AG08396 (cell line): ENCODE data around the gene CRTC1.
A peak's percentile ranks its signal among the peaks of the same experiment; 100 is the strongest.

Experiments used
- DNase-seq: peaks from one replicate; pipeline ENCODE4 v3.0.0; 2012; ENCODE audit warnings: low spot score, mixed read lengths

The CRTC1 gene

DNA sequence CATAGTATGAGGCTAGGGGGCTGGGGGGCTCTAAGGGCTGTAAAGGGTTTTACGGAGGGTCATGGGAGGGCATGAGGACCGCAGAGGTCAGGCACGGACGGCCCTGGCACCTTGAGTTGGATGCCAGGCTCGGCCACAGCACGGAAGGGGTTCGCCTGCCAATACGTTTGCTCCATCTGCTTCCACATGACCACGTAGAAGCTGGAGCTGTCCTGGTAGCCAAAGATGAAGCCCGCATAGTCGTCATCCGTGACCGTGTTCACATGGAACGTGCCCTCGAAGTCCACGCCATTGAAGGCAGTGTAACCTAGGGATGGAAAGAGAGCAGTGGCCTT, 101.3 kb downstream of the CRTC1 start:
- no peak for DNase-seq

GRCh38 chr19:18785179-18786124, 102.0 kb downstream of the CRTC1 start:
- peak; percentile 98 for DNase-seq

GRCh38 chr19:18788529-18789421, 105.3 kb downstream of the CRTC1 start:
- DNase-seq = no peak

- DNase-seq = no peak
These were observed 106.0 kb downstream of the CRTC1 start for GRCh38 chr19:18789422-18789869.

GRCh38 chr19:18789883-18790565, 106.5 kb downstream of the CRTC1 start:
- DNase-seq = peak; percentile 73

GRCh38 chr19:18790566-18791314, 107.3 kb downstream of the CRTC1 start, which contains the start of gene COMP:
Gene COMP (minus strand): TSS chr19:18791305. CDS start chr19:18791269, 36 bp downstream.
- no peak for DNase-seq

DNA sequence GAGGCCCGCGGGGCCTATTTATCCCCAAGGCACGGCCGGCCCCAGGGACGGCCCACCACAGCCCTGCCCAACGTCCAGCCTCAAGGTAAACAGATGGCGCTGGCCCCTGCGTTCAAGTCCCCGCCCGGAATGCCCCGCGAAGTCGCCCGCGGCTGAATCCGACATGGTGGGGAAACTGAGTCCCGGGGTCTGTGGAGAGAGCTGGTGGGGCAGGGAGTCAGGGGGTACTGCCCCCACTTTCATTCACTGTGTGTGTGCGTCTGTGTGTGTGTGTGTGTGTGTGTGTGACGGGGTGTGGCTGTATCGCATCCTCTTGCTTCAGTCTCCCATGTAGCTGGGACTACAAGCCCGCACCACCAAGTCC, 107.8 kb downstream of the CRTC1 start:
- no peak for DNase-seq

DNA sequence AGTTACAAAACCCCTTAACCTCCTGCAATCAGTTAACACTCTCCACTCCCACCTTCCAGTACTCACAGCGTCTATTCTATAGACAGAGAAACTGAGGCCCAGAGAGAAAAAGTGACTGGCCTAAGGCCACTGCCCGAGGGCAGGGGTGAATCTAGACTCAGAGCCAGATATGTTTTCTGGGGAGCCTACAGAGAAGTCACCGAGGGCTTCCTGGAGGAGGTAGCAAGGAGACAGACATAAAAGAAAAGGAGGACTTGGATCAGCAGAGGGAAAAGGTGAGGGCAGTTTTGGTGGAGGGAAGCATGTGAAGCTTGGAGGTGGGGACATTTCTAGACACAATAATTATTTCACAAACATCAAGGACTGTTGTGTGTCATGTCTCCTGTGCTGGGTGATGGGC, 109.2 kb downstream of the CRTC1 start:
- no peak for DNase-seq

DNA sequence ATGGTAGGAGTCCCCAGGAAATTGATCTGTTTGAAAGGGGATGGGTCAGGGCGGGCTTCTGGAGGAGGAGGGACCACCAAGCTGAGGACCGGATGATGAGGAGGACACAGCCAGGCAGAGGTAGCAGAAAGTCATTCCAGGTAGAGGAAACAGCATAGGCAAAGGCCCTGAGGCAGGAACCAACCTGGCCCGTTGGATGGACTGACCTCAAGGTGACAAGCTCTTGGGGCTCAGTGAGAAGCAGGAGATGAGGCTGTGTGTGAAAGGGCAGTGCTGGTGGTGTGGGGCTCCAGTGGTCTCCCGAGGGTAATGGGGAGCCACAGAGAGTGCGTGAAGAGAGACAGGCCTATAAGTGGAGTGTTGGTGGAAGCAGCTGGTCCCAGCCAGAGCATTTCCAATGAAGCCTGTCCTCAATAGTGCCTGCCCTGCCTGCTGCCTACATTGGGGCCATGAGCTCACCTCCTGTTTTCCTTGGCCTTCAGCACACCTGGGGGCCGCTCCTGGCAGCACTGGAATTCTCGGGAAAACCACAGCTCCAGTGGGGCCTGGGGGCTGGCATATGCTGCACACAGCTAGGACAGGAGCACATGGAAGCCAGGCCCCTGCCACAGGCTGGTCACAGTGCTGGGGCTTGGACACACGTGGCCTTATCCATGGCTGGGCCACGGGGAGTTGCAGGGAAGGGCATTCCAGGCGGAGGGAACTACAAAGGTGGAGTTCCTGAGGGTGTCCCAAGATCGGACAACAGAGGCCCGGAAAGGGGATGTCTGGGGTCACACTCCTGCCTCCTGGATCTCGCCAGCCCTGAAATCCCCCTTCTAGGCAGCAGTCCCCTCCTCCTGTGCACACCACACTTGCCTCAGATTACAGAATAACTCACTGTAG, 109.9 kb downstream of the CRTC1 start:
- DNase-seq = no peak

GRCh38 chr19:18794029-18794313, 110.5 kb downstream of the CRTC1 start:
- DNase-seq = no peak

GRCh38 chr19:18794692-18795091, 111.2 kb downstream of the CRTC1 start:
- no peak for DNase-seq

GRCh38 chr19:18795540-18795939, 112.1 kb downstream of the CRTC1 start:
- DNase-seq = peak; percentile 56

DNA sequence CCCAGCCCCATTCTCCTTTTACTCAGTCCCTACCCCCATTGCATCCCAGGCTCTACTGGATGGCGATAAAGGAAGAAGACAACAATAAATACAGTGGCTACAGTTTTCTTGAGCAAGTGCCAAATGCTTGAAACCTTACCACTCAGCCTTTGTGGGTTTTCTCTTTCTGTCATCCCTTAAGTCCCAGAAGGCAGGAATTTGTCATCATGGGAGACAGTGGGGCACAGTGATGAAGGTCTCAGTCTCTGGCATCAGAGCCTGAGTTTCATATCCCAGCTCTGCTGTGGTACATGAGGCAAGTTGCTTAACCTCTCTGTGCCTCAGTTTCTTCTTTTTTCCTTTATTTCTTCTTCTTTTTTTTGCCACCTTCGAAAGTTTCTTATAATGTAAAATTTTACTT, 112.8 kb downstream of the CRTC1 start:
- no peak for DNase-seq

GRCh38 chr19:18798384-18799352, 115.2 kb downstream of the CRTC1 start:
- peak; percentile 1 for DNase-seq

DNA sequence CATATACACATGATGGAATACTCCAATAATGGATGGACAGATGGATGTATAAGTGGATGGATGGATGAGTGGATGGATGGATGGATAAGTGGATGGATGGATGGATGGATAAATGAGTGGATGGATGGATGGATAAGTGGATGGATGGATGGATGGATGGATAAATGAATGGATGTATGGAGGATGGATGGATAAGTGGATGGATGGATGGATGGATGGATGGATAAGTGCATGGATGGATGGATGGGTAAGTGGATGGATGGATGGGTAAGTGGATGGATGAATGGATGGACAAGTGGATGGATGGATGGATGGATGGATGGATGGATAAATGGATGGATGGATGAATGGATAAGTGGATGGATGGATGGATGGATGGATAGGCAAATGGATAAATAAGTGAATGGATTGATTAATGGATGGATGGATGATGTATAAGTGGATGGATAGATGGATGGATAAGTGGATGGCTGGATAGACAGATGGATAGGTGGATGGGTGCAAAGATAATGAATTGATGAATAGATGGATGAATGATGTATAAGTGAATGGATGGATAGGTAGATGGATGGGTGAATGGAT, 116.0 kb downstream of the CRTC1 start:
- DNase-seq = no peak

GRCh38 chr19:18800079-18800478, 116.6 kb downstream of the CRTC1 start:
- no peak for DNase-seq

DNA sequence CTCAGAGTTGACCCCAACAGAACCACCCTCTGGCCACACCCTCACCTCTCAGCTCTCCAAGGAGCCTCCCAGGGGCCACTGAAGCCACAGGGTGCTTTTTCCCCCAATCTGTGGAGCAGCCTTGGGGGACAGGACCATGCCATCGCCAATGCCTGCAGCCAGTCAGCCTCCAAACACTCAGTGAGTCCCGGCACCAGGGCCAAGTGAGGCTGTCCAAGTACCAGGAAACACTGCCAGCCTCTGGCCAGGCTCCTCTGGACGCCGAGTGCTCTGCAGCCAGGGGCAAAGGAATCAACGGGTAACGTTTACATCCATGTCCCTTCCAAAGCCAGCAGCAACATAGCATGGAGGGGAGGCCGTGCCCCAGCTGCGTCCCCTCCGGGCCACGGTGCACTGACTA, 117.2 kb downstream of the CRTC1 start:
- no peak for DNase-seq

GRCh38 chr19:18802354-18802753, 118.9 kb downstream of the CRTC1 start:
- no peak for DNase-seq

DNA sequence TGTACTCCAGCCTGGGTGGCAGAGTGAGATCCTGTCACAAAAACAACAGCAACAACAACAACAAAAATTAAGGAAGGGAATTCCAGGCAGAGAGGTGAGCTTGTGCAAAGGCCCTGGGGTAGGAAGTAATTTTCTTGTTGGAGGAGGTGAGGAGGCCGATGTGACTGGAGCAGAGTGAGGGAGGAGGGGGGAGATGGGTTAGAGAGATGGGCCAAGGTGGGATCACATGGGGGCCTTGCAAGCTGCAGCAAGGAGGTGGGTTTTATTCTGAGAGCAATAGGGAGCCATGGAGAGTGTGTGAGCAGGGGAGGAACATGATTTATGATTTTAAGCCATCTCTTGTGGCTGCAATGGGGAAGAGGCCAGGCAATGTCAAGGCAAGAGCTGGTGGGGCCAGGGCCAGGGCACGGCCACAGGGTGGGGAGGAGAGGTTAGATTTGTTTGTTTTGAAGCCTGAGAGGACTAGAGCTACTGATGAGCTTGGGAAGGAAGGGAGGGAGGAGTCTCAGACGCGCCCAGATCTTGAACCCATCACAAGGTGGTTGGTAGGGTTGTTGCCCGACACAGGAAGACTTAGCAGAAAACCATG, 120.2 kb downstream of the CRTC1 start:
- DNase-seq = no peak
